ENCODE data around the gene TNS4. TPM values are rescaled to one million over a fixed set of nuclear protein-coding genes. Genes with fewer than 3 reads are reported as not detected.

TNS4 gene
- total and polyA plus RNA-seq, 2 donors (not counting 1 experiment from before 2014, with no cell fraction given) = not detected

DNA sequence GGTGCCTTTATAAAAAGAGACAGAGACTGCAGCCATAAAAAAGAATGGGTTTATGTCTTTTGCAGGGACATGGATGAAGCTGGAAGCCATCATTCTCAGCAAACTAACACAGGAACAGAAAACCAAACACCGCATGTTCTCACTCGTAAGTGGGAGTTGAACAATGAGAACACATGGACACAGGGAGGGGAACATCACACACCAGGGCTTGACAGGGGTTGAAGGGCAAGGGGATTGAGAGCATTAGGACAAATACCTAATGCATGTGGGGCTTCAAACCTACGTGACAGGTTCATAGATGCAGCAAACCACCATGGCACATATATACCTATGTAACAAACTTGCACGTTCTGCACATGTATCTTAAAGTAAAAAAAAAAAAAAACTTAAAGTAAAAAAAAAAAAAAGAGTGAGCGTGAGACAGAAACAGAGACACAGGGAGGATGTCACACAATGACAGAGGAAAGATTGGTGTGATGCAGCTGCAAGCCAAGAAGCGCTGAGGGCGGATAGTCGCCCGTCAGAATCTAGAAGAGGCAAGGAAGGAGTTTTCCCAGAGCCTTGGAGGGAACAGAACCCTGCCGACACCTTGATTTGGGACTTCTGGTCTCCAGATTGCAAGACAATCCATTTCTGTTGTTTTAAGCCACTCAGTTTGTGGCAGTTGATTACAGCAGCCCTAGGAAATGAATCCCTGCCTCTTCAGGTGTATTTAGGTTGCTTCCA lies 27.4 kb upstream of the TNS4 start:
- H3K4me3 Mint-ChIP-seq = no peak overlapping the region

More for the DNA sequence above, 27.4 kb upstream of the TNS4 start:
- Histone ChIP-seq H2AFZ (ENCODE audit: insufficient read depth, low read depth, low read length, poor library complexity, severe bottlenecking) (no peak overlapping the region), H4K20me1 (ENCODE audit: control insufficient read depth, insufficient read depth, low read length, poor library complexity, severe bottlenecking) (no peaks in the 10 kb centered on the region), H3K79me2 (ENCODE audit: control insufficient read depth, insufficient read depth, low read length) (no peaks in the 10 kb centered on the region), H3K27me3 (replicated peaks in 1 of 4; ENCODE audit: control extremely low read depth in 1 of 4, control insufficient read depth in 3 of 4, insufficient read depth in 4 of 4, low read length in 3 of 4) (no peaks in the 10 kb centered on the region), H3K4me1 (ENCODE audit: control insufficient read depth in 2 of 2, insufficient read depth in 2 of 2, low read length in 2 of 2) (peaks cover 35 to 38% of the 10 kb centered on the region in 2 donors), H3K4me2 (replicated peaks; ENCODE audit: low read depth, low read length, poor library complexity, severe bottlenecking) (no peak overlapping the region), H3K36me3 (replicated peaks in 1 of 2; ENCODE audit: control extremely low read depth in 1 of 2, control insufficient read depth in 1 of 2, extremely low read depth in 1 of 2, insufficient read depth in 2 of 2, low read length in 1 of 2) (peaks cover 0 to 6% of the 10 kb centered on the region in 2 experiments), H3K4me3 (ENCODE audit: control extremely low read depth in 1 of 5, extremely low read depth in 1 of 5, insufficient read depth in 1 of 5, low read depth in 2 of 5, low read length in 4 of 5) (no peak overlapping the region), H3K9ac (ENCODE audit: low read length) (no peak overlapping the region), H3K9me3 (ENCODE audit: control extremely low read depth in 1 of 3, control insufficient read depth in 2 of 3, insufficient read depth in 1 of 3, low read length in 2 of 3) (peaks cover 0 to 12% (median 4%) of the 10 kb centered on the region in 3 donors), H3K27ac (ENCODE audit: low read length in 2 of 2) (no peak overlapping the region)
- WGBS (ENCODE audit: insufficient coverage) = 100% methylated on average over 5 of the region's 10 CpGs
- peaks cover 39% of the 10 kb centered on the region for H3K4me1 Mint-ChIP-seq
- intact Hi-C loops (cut with micrococcal nuclease) = no loop called here
- H3K27ac Mint-ChIP-seq = peak overlapping the region; percentile 70
- no peak for DNase-seq
- ChIA-PET POLR2A (interaction anchor here (0.7 kb wide), 1 partner anchor 198 kb away, joined by 3 read pairs; no protein-coding TSS in a partner anchor), CTCF (interaction anchor here (0.6 to 1.5 kb wide), 7 partner anchors 9 to 95 kb away, joined by 3 to 9 read pairs (median 3); no protein-coding TSS in a partner anchor)
- no peak for ATAC-seq (ENCODE audit: low read depth)
- TF ChIP-seq EZH2 (IDR thresholded peaks at IDR 0.05; ENCODE audit: borderline replicate concordance, insufficient read depth, low read depth, low read length, poor library complexity, severe bottlenecking) (no peak), CTCF (IDR thresholded peaks at IDR 0.05) (no peak)
- H3K9me3 Mint-ChIP-seq (ENCODE audit: insufficient read depth) = peaks cover 8% of the 10 kb centered on the region
- H3K27me3 Mint-ChIP-seq = no peaks in the 10 kb centered on the region

Data from B cell (primary cell).